Tibial artery (tissue), 4 donors: Measurements from ENCODE around the gene PLCH2.

Experiments
- DNase-seq, 2 donors: peaks; one replicate each; pipeline ENCODE4 v3.0.0-alpha.2; 2019
- H3K27ac ChIP-seq, 2 donors: fragments of 200-600 bp; sonication (generic) in 1 of 2; 1 replicate in 1 of 2; 2 replicates in 1 of 2; pipeline ENCODE4 v1.5.1; 2018 to 2019; ENCODE audit warnings: mild to moderate bottlenecking in 1 of 2
- H3K27me3 ChIP-seq, 2 donors: fragments of 200-600 bp; sonication (generic) in 1 of 2; one replicate each; pipeline versions ENCODE4 v1.5.1 to v1.6.0; 2016 to 2019
- H3K36me3 ChIP-seq, 3 donors: fragments of 200-600 bp; sonication (generic) in 2 of 3; one replicate each; pipeline ENCODE4 v1.5.1; 2016 to 2019; ENCODE audit warnings: mild to moderate bottlenecking in 2 of 3
- H3K4me1 ChIP-seq, 4 donors: fragments of 200-600 bp; sonication (generic) in 2 of 4; 1 replicate in 3 of 4; 2 replicates in 1 of 4; pipeline ENCODE4 v1.5.1; 2016 to 2019
- H3K4me3 ChIP-seq, 2 donors: fragments of 200-600 bp; sonication (generic) in 1 of 2; 1 replicate in 1 of 2; 2 replicates in 1 of 2; pipeline ENCODE4 v1.5.1; 2018 to 2019; ENCODE audit warnings: mild to moderate bottlenecking in 2 of 2
- H3K9me3 ChIP-seq, 3 donors: fragments of 200-600 bp; sonication (generic) in 1 of 3; one replicate each; pipeline ENCODE4 v1.5.1; 2016 to 2019
- intact Hi-C: fragments of 100-400 bp; cut with DNase I; formaldehyde crosslinking; loops from one replicate; pipeline ENCODE4 v1.15.0; 2023; ENCODE audit warnings: low total_unique reads
- TF ChIP-seq, protein P1 (sequence below), 2 experiments: fragments of 200-600 bp in 1 of 2; fragments of 450-650 bp in 1 of 2; IDR thresholded peaks; one replicate each; pipeline ENCODE4 v1.5.1; 2017 to 2019; ENCODE audit warnings: antibody characterized with exemption in 2 of 2, mild to moderate bottlenecking in 1 of 2, moderate library complexity in 1 of 2

The PLCH2 gene

DNA sequence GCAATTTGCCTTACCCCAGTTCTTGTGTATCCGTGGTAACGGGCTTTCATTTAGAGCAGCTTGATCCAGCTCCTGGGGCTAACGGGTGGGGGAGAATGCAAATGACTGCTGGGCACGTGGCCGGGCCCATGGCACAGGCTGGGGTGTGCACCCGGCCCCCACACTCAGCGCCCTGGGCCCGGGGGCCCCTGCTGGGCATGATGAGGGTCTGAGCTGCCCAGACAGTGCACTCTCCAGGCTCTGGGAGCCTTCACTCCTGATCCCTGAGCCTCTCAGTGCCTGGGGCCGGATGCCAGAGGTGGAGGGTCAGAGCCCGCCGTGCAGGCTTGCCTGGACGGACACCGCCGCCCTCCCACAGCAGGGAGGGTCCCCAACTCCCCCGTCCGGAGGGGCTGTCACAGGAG is 43.6 kb upstream of the PLCH2 start:
- Histone ChIP-seq H3K27ac (no peak overlapping the region), H3K9me3 (peaks cover 0 to 12% (median 7%) of the 10 kb centered on the region in 3 donors), H3K4me1 (no peaks in the 10 kb centered on the region), H3K27me3 (peaks cover 0 to 93% of the 10 kb centered on the region in 2 donors), H3K4me3 (no peak overlapping the region), H3K36me3 (no peaks in the 10 kb centered on the region)
- DNase-seq: no peak
- intact Hi-C loops: no loop called here
- TF ChIP-seq, protein P1, sequence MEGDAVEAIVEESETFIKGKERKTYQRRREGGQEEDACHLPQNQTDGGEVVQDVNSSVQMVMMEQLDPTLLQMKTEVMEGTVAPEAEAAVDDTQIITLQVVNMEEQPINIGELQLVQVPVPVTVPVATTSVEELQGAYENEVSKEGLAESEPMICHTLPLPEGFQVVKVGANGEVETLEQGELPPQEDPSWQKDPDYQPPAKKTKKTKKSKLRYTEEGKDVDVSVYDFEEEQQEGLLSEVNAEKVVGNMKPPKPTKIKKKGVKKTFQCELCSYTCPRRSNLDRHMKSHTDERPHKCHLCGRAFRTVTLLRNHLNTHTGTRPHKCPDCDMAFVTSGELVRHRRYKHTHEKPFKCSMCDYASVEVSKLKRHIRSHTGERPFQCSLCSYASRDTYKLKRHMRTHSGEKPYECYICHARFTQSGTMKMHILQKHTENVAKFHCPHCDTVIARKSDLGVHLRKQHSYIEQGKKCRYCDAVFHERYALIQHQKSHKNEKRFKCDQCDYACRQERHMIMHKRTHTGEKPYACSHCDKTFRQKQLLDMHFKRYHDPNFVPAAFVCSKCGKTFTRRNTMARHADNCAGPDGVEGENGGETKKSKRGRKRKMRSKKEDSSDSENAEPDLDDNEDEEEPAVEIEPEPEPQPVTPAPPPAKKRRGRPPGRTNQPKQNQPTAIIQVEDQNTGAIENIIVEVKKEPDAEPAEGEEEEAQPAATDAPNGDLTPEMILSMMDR (IDR thresholded peaks at IDR 0.05): no peak

- H3K36me3 ChIP-seq: no peaks in the 10 kb centered on the region
- H3K4me3 ChIP-seq: no peak overlapping the region
- no peaks in the 10 kb centered on the region for H3K4me1 ChIP-seq
- intact Hi-C loops: no loop called here
- H3K9me3 ChIP-seq: peaks cover 0 to 12% (median 7%) of the 10 kb centered on the region in 3 donors
- no peak for DNase-seq
- H3K27me3 ChIP-seq: peaks cover 0 to 93% of the 10 kb centered on the region in 2 donors
- TF ChIP-seq, protein P1 (IDR thresholded peaks at IDR 0.05): no peak
- no peak overlapping the region for H3K27ac ChIP-seq
These were observed 42.9 kb upstream of the PLCH2 start for GRCh38 chr1:2433196-2433595.

GRCh38 chr1:2433936-2434655 is 42.0 kb upstream of the PLCH2 start:
- H3K27ac ChIP-seq: no peak overlapping the region
- H3K4me1 ChIP-seq: no peaks in the 10 kb centered on the region
- H3K27me3 ChIP-seq: peaks cover 0 to 93% of the 10 kb centered on the region in 2 donors
- no peaks in the 10 kb centered on the region for H3K36me3 ChIP-seq
- no peak for DNase-seq
- intact Hi-C loops: no loop called here
- no peak overlapping the region for H3K4me3 ChIP-seq
- H3K9me3 ChIP-seq: peaks cover 0 to 12% (median 7%) of the 10 kb centered on the region in 3 donors
- TF ChIP-seq, protein P1 (IDR thresholded peaks at IDR 0.05): no peak

GRCh38 chr1:2435091-2435490 is 41.0 kb upstream of the PLCH2 start:
- H3K4me1 ChIP-seq: no peaks in the 10 kb centered on the region
- peaks cover 0 to 92% of the 10 kb centered on the region in 2 donors for H3K27me3 ChIP-seq
- TF ChIP-seq, protein P1 (IDR thresholded peaks at IDR 0.05): no peak
- H3K4me3 ChIP-seq: no peak overlapping the region
- no peaks in the 10 kb centered on the region for H3K36me3 ChIP-seq
- no peak overlapping the region for H3K27ac ChIP-seq
- intact Hi-C loops: loop anchor here (5.0 kb wide), 1 partner anchor 67 kb away; no protein-coding TSS in a partner anchor
- H3K9me3 ChIP-seq: peaks cover 0 to 2% (median under 1%) of the 10 kb centered on the region in 3 donors
- DNase-seq: no peak

GRCh38 chr1:2435746-2436355 is 40.2 kb upstream of the PLCH2 start:
- Histone ChIP-seq H3K9me3 (no peaks in the 10 kb centered on the region), H3K27ac (no peak overlapping the region), H3K4me1 (no peaks in the 10 kb centered on the region), H3K4me3 (no peak overlapping the region), H3K27me3 (peaks cover 0 to 89% of the 10 kb centered on the region in 2 donors), H3K36me3 (no peaks in the 10 kb centered on the region)
- TF ChIP-seq, protein P1 (IDR thresholded peaks at IDR 0.05): no peak
- no peak for DNase-seq
- intact Hi-C loops: loop anchor here (5.0 kb wide), 1 partner anchor 66 kb away; no protein-coding TSS in a partner anchor
